K562 (cell line): ENCODE results near the gene CENPC. TPM values are rescaled to one million over a fixed set of nuclear protein-coding genes. Genes with fewer than 3 reads are reported as not detected.

Source experiments
- ATF3 ChIP-seq, 2 experiments: fragments of 450-650 bp in 1 of 2; sonication (generic) in 1 of 2; formaldehyde crosslinking in 1 of 2; IDR thresholded peaks in 1 of 2; conservative IDR thresholded peaks in 1 of 2; 2 replicates each; pipeline versions ENCODE4 v1.6.1 to v1.8.1; 2016 to 2023; ENCODE audit warnings: mild to moderate bottlenecking in 2 of 2, moderate library complexity in 2 of 2, inconsistent platforms in 1 of 2, missing genetic modification reagents in 1 of 2
- ATF6 ChIP-seq: sonication (generic); formaldehyde crosslinking; IDR thresholded peaks from 2 replicates; pipeline ENCODE4 v1.4.0; 2020; ENCODE audit warnings: mild to moderate bottlenecking, missing genetic modification reagents
- CBX2 ChIP-seq: fragments of 200-600 bp; sonication (generic); IDR thresholded peaks from one replicate; pipeline ENCODE4 v1.6.1; 2012; ENCODE audit warnings: mild to moderate bottlenecking, low read length, inconsistent platforms; ENCODE audit not compliant: insufficient read depth, poor library complexity, severe bottlenecking
- CHAMP1 ChIP-seq: fragments of 450-650 bp; IDR thresholded peaks from 2 replicates; pipeline ENCODE4 v1.6.1; 2016; ENCODE audit warnings: mild to moderate bottlenecking
- CTBP1 ChIP-seq: fragments of 450-650 bp; IDR thresholded peaks from 2 replicates; pipeline ENCODE4 v1.6.1; 2016; ENCODE audit warnings: borderline replicate concordance
- EP300 ChIP-seq: IDR thresholded peaks from 2 replicates; pipeline ENCODE4 v1.6.1; 2012; ENCODE audit warnings: low read length, improper control_type of control experiment
- FOXJ2 ChIP-seq: fragments of 200-800 bp; sonication (Bioruptor generic); IDR thresholded peaks from 2 replicates; pipeline ENCODE4 v1.6.1; 2016; ENCODE audit warnings: missing genetic modification characterization, missing compliant biosample characterization
- GTF2F1 ChIP-seq: IDR thresholded peaks from 2 replicates; pipeline ENCODE4 v1.6.1; 2011; ENCODE audit warnings: low read depth, low read length, improper control_type of control experiment
- HDAC3 ChIP-seq: fragments of 450-650 bp; IDR thresholded peaks from 2 replicates; pipeline ENCODE4 v1.6.1; 2018; ENCODE audit warnings: borderline replicate concordance, mild to moderate bottlenecking, moderate library complexity; ENCODE audit not compliant: partially characterized antibody
- SLC30A9 ChIP-seq: fragments of 250-450 bp; sonication (Bioruptor Pico); IDR thresholded peaks from 2 replicates; pipeline ENCODE4 v1.8.0; 2022; ENCODE audit warnings: mild to moderate bottlenecking, moderate library complexity
- SMARCC2 ChIP-seq: fragments of 450-650 bp; IDR thresholded peaks from 2 replicates; pipeline ENCODE4 v1.6.1; 2017; ENCODE audit warnings: antibody characterized with exemption, moderate library complexity, mild to moderate bottlenecking, low read depth
- SP2 ChIP-seq: IDR thresholded peaks from 2 replicates; pipeline ENCODE4 v1.6.1; 2011; ENCODE audit warnings: mild to moderate bottlenecking, low read depth, low read length, moderate library complexity; ENCODE audit not compliant: poor library complexity, severe bottlenecking; ENCODE audit errors: extremely low read depth
- STAT5A ChIP-seq: IDR thresholded peaks from 2 replicates; pipeline ENCODE4 v1.6.1; 2012; ENCODE audit warnings: low read length, inconsistent platforms, borderline replicate concordance
- TRIM24 ChIP-seq, 2 experiments: fragments of 450-650 bp; IDR thresholded peaks; 2 replicates each; pipeline ENCODE4 v1.6.1; 2016
- ZNF24 ChIP-seq: fragments of 450-650 bp; IDR thresholded peaks from 2 replicates; pipeline ENCODE4 v1.6.1; 2016
- ZNF644 ChIP-seq: fragments of 200-800 bp; sonication (Bioruptor generic); IDR thresholded peaks from 2 replicates; pipeline ENCODE4 v1.6.1; 2016; ENCODE audit warnings: low read depth, missing genetic modification characterization, missing compliant biosample characterization
- polyA plus RNA-seq, 8 experiments: library from polyadenylated mRNA; depleted of rRNA in 4 of 8; stranded (reverse) in 5 of 8; unstranded in 3 of 8; fragments of >200 nt; fragmentation: Nextera tagmentation in 2 of 8; fragmentation: Illumina TruSeq in 1 of 8; extraction: Ambion mirVana in 2 of 8; extraction: Trizol in 1 of 8; gene quantifications; 2 replicates each; pipeline versions ENCODE4 v1.2.1 to v1.2.3, GENCODE V29; 2011 to 2014; ENCODE audit warnings: inconsistent platforms in 1 of 8, missing spikeins in 1 of 8
- total RNA-seq, 7 experiments: library from RNA; depleted of rRNA in 6 of 7; stranded (reverse); fragments of >200 nt in 6 of 7; fragmentation: Illumina TruSeq in 2 of 7; extraction: Trizol in 2 of 7; gene quantifications; 2 replicates each; pipeline versions ENCODE4 v1.2.1 to v1.2.3, GENCODE V29; 2011 to 2021; ENCODE audit warnings: low replicate concordance in 1 of 7
- TF ChIP-seq, protein P1 (sequence below): fragments of 250-450 bp; sonication (Bioruptor Pico); IDR thresholded peaks from 2 replicates; pipeline ENCODE4 v1.5.1; 2021; ENCODE audit warnings: mild to moderate bottlenecking
- TF ChIP-seq, protein P2 (sequence below): fragments of 250-450 bp; sonication (Bioruptor Pico); IDR thresholded peaks from 2 replicates; pipeline ENCODE4 v1.5.0; 2020; ENCODE audit warnings: mild to moderate bottlenecking

CENPC gene
- total and polyA plus RNA-seq, 9 of the 15 experiments (the other 6 are each of a cell fraction or from before 2014, with no cell fraction given), result 18.1 to 48.5 (median 30.8) TPM

DNA sequence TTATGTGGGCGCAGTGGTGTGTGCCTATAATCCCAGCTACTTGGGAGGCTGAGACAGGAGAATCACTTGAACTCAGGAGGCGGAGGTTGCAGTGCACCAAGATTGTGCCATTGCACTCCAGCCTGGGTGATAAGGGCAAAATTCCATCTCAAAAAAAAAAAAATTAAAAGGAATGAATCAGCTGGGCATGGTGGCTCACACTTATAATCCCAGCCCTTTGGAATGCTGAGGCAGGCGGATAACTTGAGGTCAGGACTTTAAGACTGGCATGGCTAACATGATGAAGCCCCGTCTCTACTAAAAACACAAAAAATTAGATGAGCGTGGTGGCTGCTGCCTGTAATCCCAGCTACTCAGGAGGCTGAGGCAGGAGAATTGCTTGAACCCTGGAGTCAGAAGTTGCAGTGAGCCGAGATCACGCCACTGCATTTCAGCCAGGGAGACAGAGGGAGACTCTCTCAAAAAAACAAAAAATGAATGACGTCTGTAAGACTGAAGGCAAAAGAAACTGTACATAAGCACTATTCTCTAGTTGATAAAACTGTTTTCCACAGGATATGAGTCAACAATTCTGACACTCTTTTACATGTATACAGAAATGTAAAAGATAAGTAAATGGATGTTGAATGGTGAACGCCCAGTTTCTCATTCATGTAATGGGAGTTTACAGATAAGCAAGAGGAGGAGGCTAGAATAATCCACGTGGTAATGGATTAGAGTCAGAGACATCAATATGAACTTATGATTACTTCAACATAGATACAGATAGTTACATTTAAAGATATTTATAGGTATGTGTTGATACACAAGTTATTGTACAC, 22.2 kb downstream of the CENPC start (continued):
- TF ChIP-seq HDAC3, result peak; percentile 56
- no peak for TF ChIP-seq ZNF644 (tag)
- TF ChIP-seq GTF2F1, result no peak
- TF ChIP-seq ATF6 (CRISPR knock-in tag), result no peak
- TF ChIP-seq, protein P1, sequence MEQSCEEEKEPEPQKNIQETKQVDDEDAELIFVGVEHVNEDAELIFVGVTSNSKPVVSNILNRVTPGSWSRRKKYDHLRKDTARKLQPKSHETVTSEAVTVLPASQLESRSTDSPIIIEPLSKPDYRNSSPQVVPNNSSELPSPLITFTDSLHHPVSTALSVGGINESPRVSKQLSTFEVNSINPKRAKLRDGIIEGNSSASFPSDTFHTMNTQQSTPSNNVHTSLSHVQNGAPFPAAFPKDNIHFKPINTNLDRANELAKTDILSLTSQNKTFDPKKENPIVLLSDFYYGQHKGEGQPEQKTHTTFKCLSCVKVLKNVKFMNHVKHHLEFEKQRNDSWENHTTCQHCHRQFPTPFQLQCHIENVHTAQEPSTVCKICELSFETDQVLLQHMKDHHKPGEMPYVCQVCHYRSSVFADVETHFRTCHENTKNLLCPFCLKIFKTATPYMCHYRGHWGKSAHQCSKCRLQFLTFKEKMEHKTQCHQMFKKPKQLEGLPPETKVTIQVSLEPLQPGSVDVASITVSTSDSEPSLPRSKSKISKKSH, result no peak
- peak; percentile 88 for TF ChIP-seq EP300
- no peak for TF ChIP-seq CTBP1
- peak; percentile 53; the same call in 1 of the 2 replicates for TF ChIP-seq STAT5A
- TF ChIP-seq, protein P2, sequence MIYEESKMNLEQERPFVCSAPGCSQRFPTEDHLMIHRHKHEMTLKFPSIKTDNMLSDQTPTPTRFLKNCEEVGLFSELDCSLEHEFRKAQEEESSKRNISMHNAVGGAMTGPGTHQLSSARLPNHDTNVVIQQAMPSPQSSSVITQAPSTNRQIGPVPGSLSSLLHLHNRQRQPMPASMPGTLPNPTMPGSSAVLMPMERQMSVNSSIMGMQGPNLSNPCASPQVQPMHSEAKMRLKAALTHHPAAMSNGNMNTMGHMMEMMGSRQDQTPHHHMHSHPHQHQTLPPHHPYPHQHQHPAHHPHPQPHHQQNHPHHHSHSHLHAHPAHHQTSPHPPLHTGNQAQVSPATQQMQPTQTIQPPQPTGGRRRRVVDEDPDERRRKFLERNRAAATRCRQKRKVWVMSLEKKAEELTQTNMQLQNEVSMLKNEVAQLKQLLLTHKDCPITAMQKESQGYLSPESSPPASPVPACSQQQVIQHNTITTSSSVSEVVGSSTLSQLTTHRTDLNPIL (CRISPR knock-in tag), result no peak
- peak; percentile 88; the same call in 1 of the 2 replicates for TF ChIP-seq SMARCC2
- no peak for TF ChIP-seq CBX2
- peak; percentile 33; the same call in 1 of the 2 replicates for TF ChIP-seq ZNF24
- peak; percentile 78; the same call in 1 of the 2 replicates for TF ChIP-seq CHAMP1
- no peak for TF ChIP-seq FOXJ2 (tag)
- TF ChIP-seq TRIM24 (IDR thresholded peaks at IDR 0.05), result peak in 1 of 2 experiments; percentile 79; a peak in 2 of 4 replicates
- peak; percentile 91 for TF ChIP-seq ATF3 (IDR thresholded peaks at IDR 0.05)
- TF ChIP-seq ATF3 (CRISPR knock-in tag; conservative IDR thresholded peaks at IDR 0.05), result no peak
- no peak for TF ChIP-seq SLC30A9 (CRISPR knock-in tag)
- TF ChIP-seq SP2, result no peak
